Fibroblast of gingiva (primary cell): ENCODE results near the gene KCND2.
A peak's percentile ranks its signal among the peaks of the same experiment; 100 is the strongest.
"Not testable (repeated sequence)": the region's sequence is repeated elsewhere in the genome, so short reads cannot be mapped to it uniquely, and the experiment has no call there.

ENCODE experiments used
- DNase-seq: peaks from one replicate; pipeline ENCODE4 v3.0.0-alpha.2; 2011; ENCODE audit warnings: low read depth

Gene KCND2

GRCh38 chr7:120587243-120587642 is 314.3 kb downstream of the KCND2 start:
- no peak for DNase-seq

- DNase-seq, result no peak
Observed at GRCh38 chr7:120588416-120588815, 315.4 kb downstream of the KCND2 start.

- no peak for DNase-seq
Observed at GRCh38 chr7:120588862-120589261, 315.9 kb downstream of the KCND2 start.

GRCh38 chr7:120600607-120601006 is 327.6 kb downstream of the KCND2 start:
- no peak for DNase-seq

GRCh38 chr7:120603366-120603765 is 330.4 kb downstream of the KCND2 start:
- no peak for DNase-seq

- DNase-seq, result no peak
Observed at GRCh38 chr7:120609136-120609753, 336.3 kb downstream of the KCND2 start.

GRCh38 chr7:120611975-120612374 is 339.0 kb downstream of the KCND2 start:
- DNase-seq, result no peak

GRCh38 chr7:120615703-120616102 is 342.7 kb downstream of the KCND2 start:
- DNase-seq, result no peak

- DNase-seq, result peak; percentile 42
Observed at GRCh38 chr7:120617275-120617674, 344.3 kb downstream of the KCND2 start.

GRCh38 chr7:120628251-120628650 is 355.3 kb downstream of the KCND2 start:
- DNase-seq, result peak; percentile 45

- DNase-seq, result no peak
Observed at GRCh38 chr7:120639884-120640283, 366.9 kb downstream of the KCND2 start.

GRCh38 chr7:120645966-120646365 is 373.0 kb downstream of the KCND2 start:
- DNase-seq, result peak; percentile 1

- no peak for DNase-seq
Observed at GRCh38 chr7:120654241-120654640, 381.3 kb downstream of the KCND2 start.

- DNase-seq, result no peak
Observed at GRCh38 chr7:120658516-120658915, 385.5 kb downstream of the KCND2 start.

- no peak for DNase-seq
Observed at GRCh38 chr7:120662291-120662690, 389.3 kb downstream of the KCND2 start.

- DNase-seq, result no peak
Observed at GRCh38 chr7:120665068-120665467, 392.1 kb downstream of the KCND2 start.

GRCh38 chr7:120675076-120675475 is 402.1 kb downstream of the KCND2 start:
- DNase-seq, result no peak

GRCh38 chr7:120677535-120677934 is 404.6 kb downstream of the KCND2 start:
- no peak for DNase-seq

- DNase-seq, result peak; percentile 11
Observed at GRCh38 chr7:120680985-120681384, 408.0 kb downstream of the KCND2 start.

- DNase-seq, result no peak
Observed at GRCh38 chr7:120684463-120684862, 411.5 kb downstream of the KCND2 start.

- DNase-seq, result no peak
Observed at GRCh38 chr7:120691915-120692314, 418.9 kb downstream of the KCND2 start.

- no peak for DNase-seq
Observed at GRCh38 chr7:120695848-120696247, 422.9 kb downstream of the KCND2 start.

GRCh38 chr7:120700796-120701195 is 427.8 kb downstream of the KCND2 start:
- no peak for DNase-seq

- not testable (repeated sequence) for DNase-seq
Observed at GRCh38 chr7:120702408-120702807, 429.4 kb downstream of the KCND2 start.
